ENCODE data around the gene SRMS.

SRMS gene, protein sequence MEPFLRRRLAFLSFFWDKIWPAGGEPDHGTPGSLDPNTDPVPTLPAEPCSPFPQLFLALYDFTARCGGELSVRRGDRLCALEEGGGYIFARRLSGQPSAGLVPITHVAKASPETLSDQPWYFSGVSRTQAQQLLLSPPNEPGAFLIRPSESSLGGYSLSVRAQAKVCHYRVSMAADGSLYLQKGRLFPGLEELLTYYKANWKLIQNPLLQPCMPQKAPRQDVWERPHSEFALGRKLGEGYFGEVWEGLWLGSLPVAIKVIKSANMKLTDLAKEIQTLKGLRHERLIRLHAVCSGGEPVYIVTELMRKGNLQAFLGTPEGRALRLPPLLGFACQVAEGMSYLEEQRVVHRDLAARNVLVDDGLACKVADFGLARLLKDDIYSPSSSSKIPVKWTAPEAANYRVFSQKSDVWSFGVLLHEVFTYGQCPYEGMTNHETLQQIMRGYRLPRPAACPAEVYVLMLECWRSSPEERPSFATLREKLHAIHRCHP
- 0 to 0.75 (median 0) reads per million in 9 experiments for total RNA-seq

- Mint-ChIP-seq H3K9me3 (no peaks in the 10 kb centered on the region), H3K4me1 (ENCODE audit: low read depth in 2 of 2) (peaks cover 11 to 13% of the 10 kb centered on the region in 2 donors), H3K27ac (no peak within 1 kb of the TSS), H3K36me3 (ENCODE audit: insufficient read depth) (peaks cover 13% of the 10 kb centered on the region), H3K4me3 (no peak within 1 kb of the TSS), H3K27me3 (peaks cover 18 to 53% of the 10 kb centered on the region in 2 donors)
- ATAC-seq (replicated peaks) (no peak), DNase-seq (no peak)
Measured at GRCh38 chr20:63547725-63548480, at the start of gene SRMS. Gene SRMS (minus strand): TSS chr20:63547749. CDS start chr20:63547463, 286 bp downstream.

- Mint-ChIP-seq H3K27ac (no peak overlapping the region), H3K9me3 (no peaks in the 10 kb centered on the region), H3K4me3 (no peak overlapping the region), H3K27me3 (no peaks in the 10 kb centered on the region), H3K4me1 (ENCODE audit: low read depth in 2 of 2) (peaks cover 4 to 6% of the 10 kb centered on the region in 2 donors), H3K36me3 (ENCODE audit: insufficient read depth) (peaks cover 33% of the 10 kb centered on the region)
- ATAC-seq (replicated peaks): no peak
- DNase-seq: no peak
Measured at GRCh38 chr20:63596423-63596822, 48.9 kb upstream of the SRMS start.

DNA sequence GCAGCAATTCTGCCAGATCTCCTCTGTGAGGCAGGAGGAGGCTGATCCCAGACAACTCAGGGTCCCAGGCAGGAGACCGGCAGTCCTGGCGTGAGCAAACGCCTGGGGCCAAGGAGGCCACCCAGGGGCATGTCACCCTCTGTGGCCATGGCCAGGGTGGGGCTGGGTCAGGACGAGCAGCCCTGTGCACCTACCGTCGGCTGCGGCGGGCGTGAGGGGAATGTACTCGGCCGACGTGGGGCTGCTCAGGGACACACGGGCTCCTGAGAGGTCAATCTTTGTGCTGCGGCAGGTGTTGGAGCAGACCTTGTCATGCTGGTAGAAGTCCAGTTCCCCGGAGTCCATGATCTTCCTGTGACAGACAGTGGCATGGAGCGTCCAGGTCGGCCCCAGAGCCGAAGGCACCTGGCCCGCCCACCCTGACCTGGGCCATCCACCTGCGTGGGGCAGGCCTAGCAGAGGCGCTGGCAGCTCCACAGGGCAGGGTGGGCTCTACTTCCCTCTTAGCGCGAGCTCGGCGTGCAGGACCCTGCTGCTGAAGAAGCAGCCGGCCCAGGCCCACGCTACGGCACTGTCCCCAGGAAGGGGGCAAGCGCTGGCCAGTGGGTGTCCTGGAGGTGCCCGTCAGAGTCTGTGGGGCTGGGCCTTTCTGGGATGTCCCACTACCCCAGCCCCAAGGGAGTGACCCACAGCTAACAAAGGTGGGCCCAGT lies 48.0 kb upstream of the SRMS start:
- no peaks in the 10 kb centered on the region for H3K9me3 Mint-ChIP-seq
- DNase-seq (no peak), ATAC-seq (replicated peaks) (no peak)

GRCh38 chr20:63594043-63594561 lies 46.6 kb upstream of the SRMS start:
- Mint-ChIP-seq H3K4me1 (ENCODE audit: low read depth in 2 of 2) (peaks cover 0 to under 1% of the 10 kb centered on the region in 2 donors), H3K4me3 (no peak overlapping the region), H3K27ac (no peak overlapping the region), H3K36me3 (ENCODE audit: insufficient read depth) (peaks cover 39% of the 10 kb centered on the region), H3K27me3 (no peaks in the 10 kb centered on the region), H3K9me3 (no peaks in the 10 kb centered on the region)
- no peak for ATAC-seq (replicated peaks)
- DNase-seq: no peak

More for the DNA sequence above, 48.0 kb upstream of the SRMS start:
- H3K27me3 Mint-ChIP-seq: no peaks in the 10 kb centered on the region
- H3K36me3 Mint-ChIP-seq (ENCODE audit: insufficient read depth): peaks cover 38% of the 10 kb centered on the region
- no peak overlapping the region for H3K4me3 Mint-ChIP-seq
- H3K4me1 Mint-ChIP-seq (ENCODE audit: low read depth in 2 of 2): peaks cover 0 to 6% of the 10 kb centered on the region in 2 donors
- no peak overlapping the region for H3K27ac Mint-ChIP-seq

- Mint-ChIP-seq H3K27me3 (no peaks in the 10 kb centered on the region), H3K9me3 (no peaks in the 10 kb centered on the region), H3K27ac (no peak overlapping the region), H3K36me3 (ENCODE audit: insufficient read depth) (peaks cover 39% of the 10 kb centered on the region), H3K4me1 (ENCODE audit: low read depth in 2 of 2) (peaks cover 0 to 1% of the 10 kb centered on the region in 2 donors), H3K4me3 (no peak overlapping the region)
- ATAC-seq (replicated peaks) (no peak), DNase-seq (no peak)
Measured at GRCh38 chr20:63592661-63593060, 45.1 kb upstream of the SRMS start.

DNA sequence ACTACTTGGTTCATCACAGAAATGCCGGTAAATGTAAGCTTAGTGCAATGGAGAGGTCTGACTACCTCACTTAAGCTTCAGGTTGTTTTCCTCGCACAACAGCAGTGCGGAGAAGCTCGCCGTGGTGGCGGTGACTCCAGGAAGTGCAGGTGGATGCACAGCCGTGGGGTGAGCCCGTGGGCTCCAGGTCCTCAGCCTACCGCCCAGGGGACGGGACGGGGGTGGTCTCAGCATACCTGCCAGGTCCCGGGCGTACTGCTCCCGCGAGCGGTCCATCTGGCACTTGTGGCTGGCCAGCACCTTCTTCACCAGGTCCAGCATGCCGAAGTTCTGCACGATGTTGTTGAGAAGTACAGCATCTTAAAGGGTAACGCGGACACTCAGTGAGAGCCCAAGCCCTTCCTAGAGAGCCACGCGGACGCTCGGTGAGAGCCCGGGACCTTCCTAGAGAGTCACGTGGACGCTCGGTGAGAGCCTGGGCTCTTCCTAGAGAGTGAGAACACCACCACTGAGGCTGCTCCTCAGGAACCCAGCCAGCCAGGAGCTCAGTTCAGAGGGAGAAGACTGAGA lies 44.3 kb upstream of the SRMS start:
- Mint-ChIP-seq H3K36me3 (ENCODE audit: insufficient read depth) (peaks cover 38% of the 10 kb centered on the region), H3K4me3 (no peak overlapping the region), H3K27ac (no peak overlapping the region), H3K9me3 (no peaks in the 10 kb centered on the region), H3K27me3 (no peaks in the 10 kb centered on the region), H3K4me1 (ENCODE audit: low read depth in 2 of 2) (peaks cover 0 to 1% of the 10 kb centered on the region in 2 donors)
- DNase-seq (no peak), ATAC-seq (replicated peaks) (no peak)

DNA sequence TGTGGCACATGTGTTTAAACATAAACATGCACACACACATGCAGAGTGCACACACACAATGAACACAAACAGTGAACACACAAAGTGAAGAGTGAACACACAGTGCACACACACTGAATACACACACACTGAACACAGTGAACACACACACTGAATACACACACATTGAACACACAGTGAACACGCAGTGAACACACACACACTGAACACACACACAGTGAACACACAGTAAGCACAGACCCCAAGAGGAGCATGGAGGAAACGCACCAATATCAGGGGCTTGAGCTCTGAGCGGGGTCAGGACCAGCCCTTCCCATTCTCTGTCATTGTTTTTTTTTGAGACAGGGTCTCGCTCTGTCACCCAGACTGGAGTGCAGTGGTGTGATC lies 43.6 kb upstream of the SRMS start:
- ATAC-seq (replicated peaks) (no peak), DNase-seq (no peak)
- Mint-ChIP-seq H3K4me1 (ENCODE audit: low read depth in 2 of 2) (peaks cover 0 to 1% of the 10 kb centered on the region in 2 donors), H3K36me3 (ENCODE audit: insufficient read depth) (peaks cover 35% of the 10 kb centered on the region), H3K27ac (no peak overlapping the region), H3K4me3 (no peak overlapping the region), H3K9me3 (no peaks in the 10 kb centered on the region), H3K27me3 (no peaks in the 10 kb centered on the region)

DNA sequence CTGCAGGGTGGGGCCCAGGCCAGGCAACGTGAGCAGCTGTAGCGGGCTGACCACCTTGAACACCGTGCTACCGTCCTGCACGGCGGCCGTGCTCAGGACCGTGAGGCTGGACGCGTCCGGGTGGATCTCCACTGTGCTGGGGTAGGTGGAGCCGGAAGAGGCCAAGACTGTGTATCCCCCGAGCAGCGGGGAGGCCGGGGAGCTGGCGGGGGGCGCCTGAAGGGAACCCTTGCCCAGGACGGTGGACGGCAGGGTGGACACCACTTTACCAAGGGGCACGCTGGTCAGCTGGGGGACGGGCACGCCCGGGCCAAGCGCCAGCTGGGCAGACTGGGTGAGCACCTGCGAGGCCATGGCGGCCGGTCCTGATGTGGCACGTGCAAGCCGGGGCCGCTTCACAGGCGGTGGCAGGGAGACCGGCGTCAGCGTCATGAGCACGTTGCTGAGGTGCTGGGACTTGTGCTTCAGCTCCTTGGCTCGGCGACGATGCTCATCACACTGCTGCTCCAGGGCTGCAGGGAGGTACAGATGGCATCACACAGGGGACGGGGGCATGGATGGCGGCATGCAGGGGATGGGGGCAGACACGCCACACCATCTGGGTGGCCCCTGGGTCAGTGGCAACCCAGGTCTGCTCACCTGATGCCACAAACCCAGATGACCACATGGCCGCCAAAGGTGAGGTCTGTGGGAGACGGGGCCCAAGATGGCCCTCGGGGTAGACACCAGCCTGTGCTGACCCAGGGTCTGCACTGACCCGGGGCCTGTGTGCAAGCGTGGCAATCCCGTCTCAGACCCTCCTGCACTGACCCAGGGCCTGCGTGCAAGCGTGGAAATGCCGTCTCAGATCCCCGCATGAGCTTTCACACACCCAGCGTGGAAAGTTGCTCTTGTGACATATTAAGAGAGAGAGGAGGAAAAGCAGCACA lies 42.9 kb upstream of the SRMS start:
- no peaks in the 10 kb centered on the region for H3K27me3 Mint-ChIP-seq
- DNase-seq: no peak
- H3K4me1 Mint-ChIP-seq (ENCODE audit: low read depth in 2 of 2): peaks cover 0 to 1% of the 10 kb centered on the region in 2 donors
- H3K27ac Mint-ChIP-seq: no peak overlapping the region
- no peak for ATAC-seq (replicated peaks)
- no peaks in the 10 kb centered on the region for H3K9me3 Mint-ChIP-seq
- H3K36me3 Mint-ChIP-seq (ENCODE audit: insufficient read depth): peaks cover 35% of the 10 kb centered on the region
- no peak overlapping the region for H3K4me3 Mint-ChIP-seq

- H3K27me3 Mint-ChIP-seq: no peaks in the 10 kb centered on the region
- H3K4me1 Mint-ChIP-seq (ENCODE audit: low read depth in 2 of 2): peaks cover 0 to 1% of the 10 kb centered on the region in 2 donors
- no peaks in the 10 kb centered on the region for H3K9me3 Mint-ChIP-seq
- peaks cover 33% of the 10 kb centered on the region for H3K36me3 Mint-ChIP-seq (ENCODE audit: insufficient read depth)
- no peak overlapping the region for H3K4me3 Mint-ChIP-seq
- DNase-seq (no peak), ATAC-seq (replicated peaks) (no peak)
- no peak overlapping the region for H3K27ac Mint-ChIP-seq
Measured at GRCh38 chr20:63589261-63590217, 42.0 kb upstream of the SRMS start.

- no peak overlapping the region for H3K4me3 Mint-ChIP-seq
- DNase-seq: no peak
- H3K9me3 Mint-ChIP-seq: no peaks in the 10 kb centered on the region
- H3K36me3 Mint-ChIP-seq (ENCODE audit: insufficient read depth): peaks cover 31% of the 10 kb centered on the region
- ATAC-seq (replicated peaks): no peak
- H3K27ac Mint-ChIP-seq: no peak overlapping the region
- H3K27me3 Mint-ChIP-seq: no peaks in the 10 kb centered on the region
- peaks cover 0 to 1% of the 10 kb centered on the region in 2 donors for H3K4me1 Mint-ChIP-seq (ENCODE audit: low read depth in 2 of 2)
Measured at GRCh38 chr20:63588641-63589041, 41.1 kb upstream of the SRMS start.

DNA sequence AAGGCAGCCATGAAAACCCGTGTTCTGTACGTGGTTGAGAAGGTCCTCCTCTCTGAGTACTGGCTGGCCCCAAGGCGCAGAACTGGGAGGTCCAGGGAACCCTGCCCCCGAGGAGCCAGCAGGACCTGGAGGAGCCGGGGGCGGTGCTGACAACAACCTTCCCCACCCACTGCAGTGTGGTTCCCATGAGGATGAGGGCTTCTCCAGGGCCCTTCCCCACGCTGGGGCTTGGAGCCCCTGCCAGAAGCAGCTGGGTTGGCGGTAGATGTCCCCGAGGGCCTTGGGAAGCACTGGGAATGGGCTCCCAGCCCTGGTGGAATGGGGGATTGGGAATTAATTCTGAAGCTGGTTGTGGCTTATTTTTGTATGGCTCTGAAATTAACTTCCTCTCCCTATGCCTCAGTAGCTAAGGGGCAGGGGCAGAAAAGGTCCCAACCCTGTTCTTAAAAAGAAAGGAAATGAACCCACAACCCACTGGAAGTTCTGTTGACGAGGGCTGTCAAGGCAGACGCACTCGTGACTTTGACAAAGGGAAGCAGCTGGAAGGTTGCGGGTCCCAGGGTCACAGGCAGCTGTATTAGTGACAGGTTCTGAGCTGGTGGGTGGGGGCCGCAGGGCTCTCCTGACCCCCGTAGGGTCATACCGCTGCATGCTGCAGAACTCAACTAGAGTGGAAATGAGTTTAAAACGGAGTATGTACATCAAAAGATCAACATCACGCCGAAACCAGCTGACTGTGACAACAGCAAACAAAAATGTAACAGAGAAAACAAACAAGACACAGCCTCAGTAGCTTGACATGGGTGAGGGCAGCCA lies 40.4 kb upstream of the SRMS start:
- Mint-ChIP-seq H3K4me3 (no peak overlapping the region), H3K9me3 (no peaks in the 10 kb centered on the region), H3K4me1 (ENCODE audit: low read depth in 2 of 2) (peaks cover 0 to 1% of the 10 kb centered on the region in 2 donors), H3K27me3 (no peaks in the 10 kb centered on the region), H3K27ac (peak overlapping the region in 1 of 2 donors; percentile 17), H3K36me3 (ENCODE audit: insufficient read depth) (peaks cover 25% of the 10 kb centered on the region)
- ATAC-seq (replicated peaks) (no peak), DNase-seq (no peak)

Data from effector memory CD8-positive, alpha-beta T cell (primary cell).